Peyer's patch (tissue), 4 donors: Measurements from ENCODE around the gene CKAP2L.

ENCODE experiments used
- CTCF ChIP-seq, 6 experiments: fragments of 450-650 bp in 4 of 6; fragments of 200-600 bp in 2 of 6; sonication (generic) in 1 of 6; IDR thresholded peaks; one replicate each; pipeline ENCODE4 v1.5.1; 2017 to 2019; ENCODE audit warnings: antibody characterized with exemption in 6 of 6, mild to moderate bottlenecking in 3 of 6, moderate library complexity in 1 of 6
- POLR2A ChIP-seq, 2 donors: fragments of 450-650 bp; IDR thresholded peaks; one replicate each; pipeline ENCODE4 v1.5.1; 2017; ENCODE audit warnings: antibody characterized with exemption in 2 of 2, mild to moderate bottlenecking in 2 of 2, moderate library complexity in 2 of 2

GRCh38 chr2:112749755-112750559 is 14.5 kb downstream of the CKAP2L start:
- TF ChIP-seq CTCF (IDR thresholded peaks at IDR 0.05) (peak; percentile 71 to 93 (median 86)), POLR2A (IDR thresholded peaks at IDR 0.05) (peak in 1 of 2 donors; percentile 14)
